ENCODE measurements around the gene FREY1.

GRCh38 chr11:45892856-45893255, 14.2 kb downstream of the FREY1 start:
- TF ChIP-seq CTCF (conservative IDR thresholded peaks at IDR 0.05; ENCODE audit: low read depth, low read length) (no peak), CEBPB (IDR thresholded peaks at IDR 0.05; ENCODE audit: low read depth, low read length) (no peak), ELK1 (IDR thresholded peaks at IDR 0.05; ENCODE audit: borderline replicate concordance, low read depth, low read length) (no peak), RAD21 (IDR thresholded peaks at IDR 0.05; ENCODE audit: low read length) (no peak), SMC3 (IDR thresholded peaks at IDR 0.05; ENCODE audit: low read depth, low read length) (no peak), RCOR1 (IDR thresholded peaks at IDR 0.05; ENCODE audit: insufficient replicate concordance, low read length) (no peak), RFX5 (IDR thresholded peaks at IDR 0.05; ENCODE audit: low read depth, low read length) (no peak), POLR2A (IDR thresholded peaks at IDR 0.05; ENCODE audit: low read depth, low read length) (no peak), MAFK (IDR thresholded peaks at IDR 0.05; ENCODE audit: low read depth, low read length) (no peak), CHD1 (IDR thresholded peaks at IDR 0.05; ENCODE audit: low read depth, low read length) (no peak), FOS (IDR thresholded peaks at IDR 0.05; ENCODE audit: low read depth, low read length) (no peak), MAZ (IDR thresholded peaks at IDR 0.05; ENCODE audit: borderline replicate concordance, low read depth, low read length) (no peak), MXI1 (IDR thresholded peaks at IDR 0.05; ENCODE audit: borderline replicate concordance, low read depth, low read length) (no peak)
